ELF-1 (cell line): ENCODE measurements around the gene FMN2.
A peak's percentile ranks its signal among the peaks of the same experiment; 100 is the strongest.
"Not testable (repeated sequence)": the region's sequence is repeated elsewhere in the genome, so short reads cannot be mapped to it uniquely, and the experiment has no call there.

ENCODE experiments used
- DNase-seq: peaks from one replicate; pipeline ENCODE4 v3.0.0-alpha.2; 2016; ENCODE audit warnings: low read depth, low spot score

FMN2 gene

DNA sequence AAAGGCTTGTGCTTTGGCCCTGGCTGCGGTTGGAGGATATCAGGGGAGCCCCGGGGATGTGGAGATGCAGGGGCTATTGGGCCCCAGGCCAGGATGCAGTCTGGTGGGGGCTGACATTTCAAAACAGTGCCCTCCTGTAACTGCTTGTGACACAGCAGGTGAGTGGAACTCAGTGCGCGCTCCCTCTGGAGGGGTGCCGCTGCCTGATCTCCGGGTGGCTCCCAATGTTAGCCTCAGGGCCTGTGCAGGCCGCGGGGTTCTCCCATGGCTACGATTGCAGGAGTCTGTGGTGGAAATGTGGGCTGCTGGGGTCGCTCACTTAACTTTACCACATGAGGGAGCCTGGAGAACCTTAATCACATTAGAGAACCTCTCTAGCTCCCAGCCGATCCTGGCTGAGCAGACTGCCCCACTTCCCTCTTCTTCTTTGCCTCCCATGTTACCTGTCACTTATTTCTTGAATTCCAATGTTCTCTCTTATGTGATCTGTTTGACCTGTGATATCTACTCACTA lies 163.2 kb downstream of the FMN2 start:
- DNase-seq, result no peak

DNA sequence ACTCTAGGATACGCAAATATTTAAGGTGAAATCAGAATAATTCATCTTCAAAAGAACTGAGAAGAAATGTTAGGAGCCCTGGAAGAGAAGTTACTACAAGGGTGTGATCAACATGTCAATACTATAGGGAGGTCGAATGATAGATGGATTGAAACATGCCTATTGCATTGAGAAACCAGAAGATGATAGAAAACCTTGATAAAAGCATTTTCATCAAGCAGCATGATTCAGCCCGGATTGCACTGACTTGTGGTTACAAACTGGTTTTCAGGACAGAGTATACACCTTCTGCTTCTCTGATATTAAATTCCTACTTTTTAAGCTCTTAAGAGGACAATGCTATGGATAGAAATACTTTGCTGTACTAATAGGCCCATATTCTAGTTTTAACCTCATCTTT lies 164.2 kb downstream of the FMN2 start:
- DNase-seq, result no peak

DNA sequence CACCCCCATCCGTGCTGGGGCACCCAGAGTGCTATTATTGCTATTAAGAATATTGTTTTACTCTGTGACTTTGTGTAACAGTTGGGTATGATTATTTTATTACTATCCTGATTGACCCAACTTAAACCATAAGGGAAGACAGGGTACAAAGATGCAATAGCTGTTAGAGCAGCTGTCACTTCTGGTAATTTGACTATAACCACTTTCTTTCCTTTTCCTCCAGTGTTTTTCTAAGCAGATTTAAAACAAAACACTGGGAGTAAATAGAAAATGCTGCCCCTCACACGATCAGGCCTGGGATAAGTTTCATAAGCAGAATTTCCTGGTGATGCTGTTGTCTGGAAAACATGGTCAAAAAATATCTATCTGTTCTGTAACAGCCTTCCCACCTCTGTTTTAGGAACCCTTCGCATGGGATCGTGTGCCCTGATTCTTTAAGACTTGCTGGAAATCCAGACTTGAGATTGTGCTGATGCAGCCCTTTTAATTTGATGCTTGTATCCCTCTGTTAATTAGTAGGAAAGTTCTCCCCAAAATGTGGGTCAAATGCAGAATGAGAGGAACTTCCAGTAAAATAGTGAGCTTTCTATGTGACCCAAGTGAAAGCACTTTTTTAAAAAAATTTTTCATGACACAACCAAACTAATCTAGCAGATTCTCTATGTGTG lies 165.3 kb downstream of the FMN2 start:
- DNase-seq, result no peak

DNA sequence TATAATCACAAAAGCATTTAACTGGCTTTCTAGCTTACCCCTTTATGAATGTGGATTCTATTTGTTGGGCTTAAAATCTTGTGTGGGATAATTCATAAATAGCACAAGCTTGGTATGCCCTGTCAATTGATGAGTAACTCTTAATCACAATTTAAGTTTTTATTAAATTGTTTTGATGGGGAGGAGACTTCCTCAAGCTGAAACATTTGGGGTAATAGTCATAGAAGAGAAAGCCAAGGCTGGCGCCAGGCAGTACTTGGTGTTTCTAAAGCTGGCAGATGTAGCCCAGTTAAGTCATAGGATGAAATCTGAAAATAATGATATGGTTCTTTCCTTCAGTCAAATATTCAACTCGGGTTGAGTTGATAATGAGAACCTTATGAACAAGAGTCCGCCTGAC lies 167.2 kb downstream of the FMN2 start:
- DNase-seq, result no peak

DNA sequence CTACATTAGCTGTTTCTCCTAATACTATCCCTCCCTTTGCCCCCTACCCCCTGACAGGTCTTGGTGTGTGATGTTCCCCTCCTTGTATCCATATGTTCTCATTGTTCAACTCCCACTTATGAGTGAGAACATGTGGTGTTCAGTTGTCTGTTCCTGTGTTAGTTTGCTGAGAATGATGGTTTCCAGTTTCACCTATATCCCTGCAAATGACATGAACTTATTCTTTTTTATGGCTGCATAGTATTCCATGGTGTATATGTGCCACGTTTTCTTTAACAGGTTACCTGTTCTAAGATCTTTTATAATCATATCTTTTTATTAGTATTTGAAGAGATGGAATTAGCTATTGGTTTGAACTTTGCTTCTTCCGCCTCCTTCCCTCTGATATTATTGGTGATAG lies 172.8 kb downstream of the FMN2 start:
- DNase-seq, result not testable (repeated sequence)

DNA sequence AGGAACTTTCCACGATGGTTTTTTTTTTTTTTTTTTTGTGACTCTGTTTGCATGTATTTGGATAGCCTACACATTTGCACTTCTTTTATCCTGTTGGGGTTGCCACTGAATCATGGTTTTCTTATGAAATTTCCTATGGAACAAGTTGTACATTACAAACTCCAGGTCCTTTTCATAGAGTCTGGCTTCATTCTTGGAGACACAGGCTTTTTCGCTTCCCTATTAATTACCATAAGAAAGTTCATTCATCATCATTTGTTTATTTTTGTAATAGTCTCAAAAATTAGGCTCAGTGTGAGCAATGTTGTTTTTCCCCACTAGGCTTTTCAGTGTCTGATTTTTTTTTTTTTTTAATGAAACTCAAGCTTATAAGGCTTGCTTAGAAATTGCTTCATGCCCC lies 179.4 kb downstream of the FMN2 start:
- no peak for DNase-seq

DNA sequence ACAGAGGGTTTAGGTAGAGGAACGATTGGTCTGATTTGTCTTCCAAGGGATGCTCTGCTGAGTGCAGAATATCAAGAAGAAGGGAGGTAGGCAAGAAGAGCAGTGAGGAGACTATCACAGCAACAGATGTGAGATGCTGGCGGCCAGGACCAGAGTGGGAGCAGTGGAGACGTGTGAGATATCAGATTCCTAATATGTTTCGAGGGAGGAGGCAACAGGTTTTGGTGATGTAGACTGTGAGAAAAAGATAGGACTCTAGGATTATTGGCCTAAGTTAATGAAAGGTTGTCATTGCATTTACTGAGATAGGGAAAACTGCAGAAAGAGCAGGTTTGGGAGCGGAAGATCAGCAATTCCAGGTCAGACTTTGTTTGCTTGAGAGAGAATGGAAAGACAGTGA lies 182.9 kb downstream of the FMN2 start:
- no peak for DNase-seq

DNA sequence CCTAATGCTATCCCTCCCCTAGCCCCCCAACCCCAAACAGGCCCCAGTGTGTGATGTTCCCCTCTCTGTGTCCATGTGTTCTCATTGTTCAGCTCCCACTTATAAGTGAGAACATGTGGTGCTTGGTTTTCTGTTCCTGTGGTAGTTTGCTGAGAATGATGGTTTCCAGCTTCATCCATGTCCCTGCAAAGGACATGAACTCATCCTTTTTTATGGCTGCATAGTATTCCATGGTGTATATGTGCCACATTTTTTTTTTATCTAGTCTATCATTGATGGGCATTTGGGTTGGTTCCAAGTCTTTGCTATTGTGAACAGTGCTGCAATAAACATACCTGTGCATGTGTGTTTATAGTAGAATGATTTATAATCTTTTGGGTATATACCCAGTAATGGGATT lies 183.5 kb downstream of the FMN2 start:
- DNase-seq, result not testable (repeated sequence)

DNA sequence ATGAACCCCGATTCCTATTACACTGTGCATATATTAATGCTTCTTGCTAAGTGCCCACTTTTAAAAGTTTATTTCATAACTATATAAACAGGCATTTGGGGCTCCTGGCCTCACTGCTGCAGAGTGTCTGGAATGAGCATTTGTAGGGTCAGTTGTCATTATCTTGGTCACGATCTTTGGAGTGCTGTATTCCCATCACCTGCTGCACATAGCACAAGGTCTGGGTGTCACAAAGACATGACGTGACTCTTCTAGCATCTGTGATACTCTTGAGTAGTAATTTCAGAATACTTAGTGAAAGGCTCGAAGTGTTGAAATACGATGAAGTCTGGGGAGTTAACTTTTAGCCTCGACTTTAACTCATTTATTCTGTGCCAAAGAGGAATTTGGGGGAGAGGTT lies 186.4 kb downstream of the FMN2 start:
- DNase-seq, result no peak

DNA sequence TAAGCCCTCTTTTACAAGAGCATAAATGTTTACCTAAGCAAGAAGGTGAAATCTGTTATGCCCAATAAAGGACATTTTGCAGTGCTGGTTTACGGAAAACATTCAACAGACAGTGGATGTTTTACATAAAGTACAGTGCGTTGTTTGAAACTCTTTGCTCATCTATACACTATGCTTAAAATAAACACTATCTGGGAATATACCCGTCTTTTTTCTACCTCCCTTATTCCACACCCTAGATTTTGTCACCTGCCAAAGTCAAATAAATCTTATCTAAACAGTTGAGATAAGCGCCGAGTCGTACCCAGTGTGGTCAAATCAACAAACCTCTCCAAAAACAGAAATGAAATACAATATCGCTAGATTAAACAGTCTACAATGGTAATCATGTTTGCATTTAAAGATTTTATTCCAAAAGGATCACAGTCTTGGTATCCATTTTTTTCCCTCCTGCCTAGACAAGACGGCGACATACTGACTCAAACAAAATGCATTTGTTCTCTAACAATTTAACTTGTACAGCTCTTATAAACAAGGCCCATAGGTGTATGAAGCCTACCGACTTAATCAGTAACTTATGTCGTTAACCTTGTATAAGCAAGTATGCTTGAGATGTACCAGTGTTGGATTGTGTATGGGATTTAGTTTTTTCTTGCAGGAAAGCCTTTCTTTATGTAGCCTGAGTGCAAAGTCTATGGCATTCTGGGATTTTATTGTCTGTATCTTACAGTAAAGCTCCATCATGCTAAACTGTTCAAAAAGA lies 189.1 kb downstream of the FMN2 start:
- DNase-seq, result no peak

DNA sequence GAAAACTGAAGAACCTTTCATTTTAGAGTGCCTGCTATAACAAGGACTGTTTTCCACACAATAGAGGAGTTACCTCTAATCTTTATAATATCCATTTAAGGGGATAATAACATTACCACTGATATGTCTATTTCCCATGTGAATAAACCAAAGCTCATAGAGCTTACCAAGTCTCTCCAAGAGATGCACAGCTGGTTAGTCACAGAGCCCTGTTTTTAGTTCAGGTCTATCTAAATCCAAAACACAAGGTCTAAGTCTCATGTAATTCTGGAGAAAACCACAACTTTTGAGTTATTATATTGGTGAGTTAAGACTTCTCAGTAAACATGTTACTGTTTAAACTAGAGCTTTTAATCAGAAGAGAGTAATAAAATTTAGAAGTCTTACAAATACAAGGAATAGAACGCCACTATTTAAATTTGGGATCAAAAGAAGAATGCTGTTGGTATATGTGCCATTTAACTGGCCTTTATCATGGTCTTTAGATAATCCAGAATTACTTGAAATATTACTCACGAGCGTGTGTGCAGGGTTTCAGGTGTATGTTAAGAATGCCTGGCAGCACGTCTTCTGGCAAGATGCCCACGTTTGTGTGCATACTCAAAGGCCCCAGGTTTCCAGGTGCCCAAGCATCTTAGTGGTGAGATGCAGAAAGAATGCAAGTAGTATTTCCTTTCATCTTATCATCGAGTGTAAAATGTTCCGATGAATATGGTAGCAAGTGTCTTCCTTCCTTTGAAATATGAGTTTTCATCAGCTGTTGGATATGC lies 190.6 kb downstream of the FMN2 start:
- DNase-seq, result no peak

DNA sequence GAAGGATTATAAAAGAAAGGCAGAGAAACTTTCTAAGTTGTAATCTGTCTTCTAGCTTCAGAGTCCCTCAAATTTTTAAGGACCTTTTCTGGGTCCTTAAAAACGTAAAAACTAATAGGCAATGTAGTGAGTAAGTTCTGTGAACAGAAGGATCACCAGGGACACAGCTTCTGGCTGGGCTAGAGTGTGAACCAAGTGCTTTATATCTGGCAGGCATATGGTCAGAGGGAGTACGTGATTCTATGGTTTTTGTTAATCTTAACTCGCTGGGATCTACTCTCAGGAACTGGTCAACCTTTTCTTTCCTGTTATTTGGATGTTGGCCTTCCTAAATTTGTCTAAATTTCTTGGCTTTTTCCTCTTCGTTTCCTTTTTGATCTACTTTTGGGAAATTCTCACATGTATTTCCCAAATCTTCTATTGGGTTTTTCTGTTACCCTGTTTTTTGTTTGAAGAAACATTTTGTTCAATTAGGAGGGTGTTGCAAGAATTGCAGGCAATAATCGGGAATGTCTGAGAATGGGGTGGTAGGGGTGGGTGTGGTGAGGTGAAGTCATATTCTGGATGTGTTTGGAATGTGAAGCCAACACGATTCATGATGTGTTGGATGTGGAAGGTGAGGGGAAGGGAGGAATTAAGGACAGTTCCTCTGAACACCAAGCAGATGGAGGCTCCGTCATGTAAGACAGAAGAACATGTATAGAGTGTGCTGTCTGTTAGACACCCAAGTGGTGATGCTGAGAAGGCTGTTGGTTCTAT lies 193.2 kb downstream of the FMN2 start:
- no peak for DNase-seq

DNA sequence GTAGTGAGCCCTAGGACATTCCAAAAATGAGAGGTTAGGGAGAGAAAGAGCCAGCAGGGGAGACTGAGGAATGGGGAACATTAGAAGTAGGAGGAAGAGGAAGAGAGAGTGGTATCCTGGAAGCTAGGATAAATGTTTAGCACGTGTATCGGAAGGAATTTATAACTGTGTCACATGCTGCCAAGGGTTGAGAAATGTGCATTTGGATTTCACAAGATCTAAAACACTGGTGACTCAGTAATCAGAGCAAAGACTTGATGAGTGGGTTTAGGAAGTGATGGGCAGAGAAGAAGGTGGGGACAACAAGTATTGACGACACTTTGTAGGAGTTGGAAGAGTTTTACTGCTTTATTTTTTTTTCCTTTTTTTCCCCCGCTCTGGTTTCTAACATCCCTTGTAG lies 193.9 kb downstream of the FMN2 start:
- no peak for DNase-seq

DNA sequence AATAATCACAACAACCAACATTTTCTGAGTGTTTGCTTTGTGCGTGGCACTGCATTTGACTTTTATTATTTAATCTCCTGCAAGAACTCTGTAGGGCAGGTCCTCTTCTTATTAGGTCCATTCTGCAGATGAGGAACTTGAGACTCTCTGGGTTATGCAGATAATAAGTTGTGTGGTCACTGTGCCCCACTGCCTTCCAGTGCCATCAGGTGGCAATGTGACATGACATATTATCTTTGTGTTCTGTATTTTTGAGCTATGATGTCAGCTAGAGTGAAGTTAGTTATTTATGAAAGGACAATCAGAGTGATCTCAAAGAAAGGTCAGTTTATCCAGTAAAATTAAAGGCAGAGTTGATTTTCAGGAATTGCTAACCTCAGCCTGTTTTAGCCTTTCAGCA lies 196.0 kb downstream of the FMN2 start:
- no peak for DNase-seq

DNA sequence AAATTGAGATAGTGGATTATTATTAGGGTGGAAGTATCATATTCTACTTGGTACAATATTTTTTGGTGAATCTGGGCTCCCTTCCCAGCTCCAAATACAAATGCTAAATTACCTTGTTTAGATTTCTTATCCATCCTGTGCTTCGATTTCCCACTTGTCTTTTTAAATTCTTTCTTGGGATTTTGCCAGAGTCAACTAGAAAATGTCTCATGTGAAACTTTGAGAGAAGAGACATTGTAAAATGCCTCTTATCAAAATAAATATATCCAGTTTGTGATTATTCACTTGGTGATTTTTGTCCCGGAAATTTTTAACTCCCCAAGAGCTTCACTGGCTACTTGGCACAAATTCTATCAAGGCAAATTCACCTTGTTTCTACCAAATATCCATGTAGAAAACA lies 202.0 kb downstream of the FMN2 start:
- DNase-seq, result no peak

DNA sequence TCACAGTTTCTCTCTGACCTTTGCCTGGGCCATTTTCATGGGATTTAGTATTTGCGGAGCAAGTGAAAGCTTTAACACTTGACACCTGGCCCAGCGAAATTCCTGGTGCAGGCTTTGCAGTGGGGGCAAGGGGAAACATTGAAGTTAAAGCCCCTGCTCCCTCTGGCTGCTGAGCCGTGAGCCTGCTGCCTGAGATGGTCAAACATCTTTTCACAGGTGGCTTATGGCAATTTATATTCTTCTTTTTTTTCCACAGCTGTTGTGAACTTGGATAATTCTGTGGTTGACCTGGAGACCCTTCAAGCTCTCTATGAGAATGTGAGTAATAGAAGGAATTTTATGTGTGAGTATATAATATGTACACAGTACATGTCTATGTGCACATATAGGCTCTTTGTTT lies 202.9 kb downstream of the FMN2 start:
- DNase-seq, result peak; percentile 6

DNA sequence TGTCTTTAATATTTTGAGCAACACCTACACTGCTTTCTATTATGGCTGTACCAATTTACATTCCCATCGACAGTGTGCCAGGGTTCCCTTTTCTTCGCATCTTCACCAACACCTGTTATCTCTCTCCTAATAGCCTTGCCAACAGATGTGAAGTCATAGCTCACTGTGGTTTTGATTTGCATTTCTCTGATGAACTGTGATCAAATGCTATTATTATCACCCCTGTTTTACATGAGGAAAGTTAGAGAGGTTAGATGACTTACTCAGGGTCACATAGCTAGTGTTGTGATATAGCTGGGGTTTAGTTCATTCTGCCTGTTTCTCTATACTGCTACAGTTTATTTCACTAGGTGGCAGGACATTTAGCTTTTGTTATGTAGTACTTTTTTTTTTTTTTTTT lies 204.1 kb downstream of the FMN2 start:
- no peak for DNase-seq

DNA sequence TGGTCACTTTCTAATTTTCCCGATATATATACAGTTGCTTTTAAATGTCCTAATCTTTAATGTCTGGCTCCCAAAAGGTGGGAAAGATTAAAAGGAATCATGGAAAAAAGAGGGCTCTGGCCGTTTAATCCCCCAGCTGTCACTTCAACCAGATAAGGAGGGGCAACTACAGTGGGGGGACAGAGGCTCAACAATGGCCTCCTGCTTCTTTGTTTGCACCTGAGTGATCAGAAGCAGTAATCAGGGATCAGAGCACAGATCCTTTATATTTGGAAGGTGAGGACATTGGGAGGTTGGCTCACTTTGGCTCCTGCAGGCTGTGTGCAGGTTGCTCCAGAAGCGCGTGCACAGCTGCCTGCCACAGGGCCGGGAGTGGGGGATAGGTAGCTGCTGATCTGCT lies 212.8 kb downstream of the FMN2 start:
- no peak for DNase-seq

DNA sequence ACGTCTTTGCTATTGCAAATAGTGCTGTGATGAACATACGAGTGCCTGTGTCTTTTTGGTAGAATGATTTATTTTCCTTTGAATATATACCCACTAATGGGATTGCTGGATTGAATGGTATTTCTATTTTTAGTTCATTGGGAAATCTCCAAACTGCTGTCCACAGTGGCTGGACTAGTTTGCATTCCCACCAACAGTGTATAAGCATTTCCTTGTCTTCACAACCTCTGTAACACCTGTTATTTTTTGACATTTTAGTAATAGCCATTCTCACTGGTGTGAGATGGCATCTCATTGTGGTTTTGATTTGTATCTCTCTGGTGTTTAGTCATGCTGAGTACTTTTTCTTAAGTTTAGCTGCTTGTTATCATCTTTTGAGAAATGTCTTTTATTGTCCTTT lies 215.0 kb downstream of the FMN2 start:
- DNase-seq, result no peak

DNA sequence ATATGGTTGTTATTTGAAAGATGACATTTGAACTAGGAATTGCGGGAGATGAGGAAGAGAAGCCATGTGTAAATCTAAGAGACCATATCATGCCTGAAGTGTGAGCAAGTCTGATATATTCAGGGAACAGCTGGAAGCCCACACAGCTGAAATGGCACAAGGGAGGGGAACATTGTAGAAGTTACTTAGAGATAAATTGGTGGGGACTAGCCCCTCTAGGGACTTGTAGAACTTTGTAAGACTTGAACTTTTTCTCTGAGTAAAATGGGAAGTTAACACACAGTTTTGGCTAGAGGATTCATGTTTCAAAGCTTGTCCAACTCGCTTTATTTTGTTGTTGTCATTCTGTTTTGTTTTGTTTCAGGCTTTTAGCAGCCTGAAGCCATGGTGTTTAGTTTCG lies 216.4 kb downstream of the FMN2 start:
- DNase-seq, result no peak

DNA sequence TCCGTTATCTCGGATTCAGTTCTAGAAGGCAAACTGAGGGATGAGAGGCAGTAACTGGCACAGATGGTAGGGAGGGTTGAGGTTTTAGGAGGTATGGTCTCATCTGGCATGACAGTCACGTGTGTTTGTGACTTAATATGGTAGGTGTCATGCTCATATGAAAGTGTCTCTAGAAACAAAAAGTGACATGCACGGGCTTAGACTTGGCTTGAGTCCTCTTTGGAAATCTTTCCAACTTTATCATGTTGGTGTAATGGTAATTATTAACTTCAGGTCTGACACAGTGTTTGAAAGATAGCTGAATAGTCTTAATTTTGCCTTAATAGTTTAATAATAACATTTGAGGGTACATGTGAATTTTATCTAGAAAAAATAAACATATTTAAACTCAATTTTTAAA lies 218.1 kb downstream of the FMN2 start:
- DNase-seq, result no peak
